ENCODE measurements around the gene CFAP65.

Gene CFAP65, protein sequence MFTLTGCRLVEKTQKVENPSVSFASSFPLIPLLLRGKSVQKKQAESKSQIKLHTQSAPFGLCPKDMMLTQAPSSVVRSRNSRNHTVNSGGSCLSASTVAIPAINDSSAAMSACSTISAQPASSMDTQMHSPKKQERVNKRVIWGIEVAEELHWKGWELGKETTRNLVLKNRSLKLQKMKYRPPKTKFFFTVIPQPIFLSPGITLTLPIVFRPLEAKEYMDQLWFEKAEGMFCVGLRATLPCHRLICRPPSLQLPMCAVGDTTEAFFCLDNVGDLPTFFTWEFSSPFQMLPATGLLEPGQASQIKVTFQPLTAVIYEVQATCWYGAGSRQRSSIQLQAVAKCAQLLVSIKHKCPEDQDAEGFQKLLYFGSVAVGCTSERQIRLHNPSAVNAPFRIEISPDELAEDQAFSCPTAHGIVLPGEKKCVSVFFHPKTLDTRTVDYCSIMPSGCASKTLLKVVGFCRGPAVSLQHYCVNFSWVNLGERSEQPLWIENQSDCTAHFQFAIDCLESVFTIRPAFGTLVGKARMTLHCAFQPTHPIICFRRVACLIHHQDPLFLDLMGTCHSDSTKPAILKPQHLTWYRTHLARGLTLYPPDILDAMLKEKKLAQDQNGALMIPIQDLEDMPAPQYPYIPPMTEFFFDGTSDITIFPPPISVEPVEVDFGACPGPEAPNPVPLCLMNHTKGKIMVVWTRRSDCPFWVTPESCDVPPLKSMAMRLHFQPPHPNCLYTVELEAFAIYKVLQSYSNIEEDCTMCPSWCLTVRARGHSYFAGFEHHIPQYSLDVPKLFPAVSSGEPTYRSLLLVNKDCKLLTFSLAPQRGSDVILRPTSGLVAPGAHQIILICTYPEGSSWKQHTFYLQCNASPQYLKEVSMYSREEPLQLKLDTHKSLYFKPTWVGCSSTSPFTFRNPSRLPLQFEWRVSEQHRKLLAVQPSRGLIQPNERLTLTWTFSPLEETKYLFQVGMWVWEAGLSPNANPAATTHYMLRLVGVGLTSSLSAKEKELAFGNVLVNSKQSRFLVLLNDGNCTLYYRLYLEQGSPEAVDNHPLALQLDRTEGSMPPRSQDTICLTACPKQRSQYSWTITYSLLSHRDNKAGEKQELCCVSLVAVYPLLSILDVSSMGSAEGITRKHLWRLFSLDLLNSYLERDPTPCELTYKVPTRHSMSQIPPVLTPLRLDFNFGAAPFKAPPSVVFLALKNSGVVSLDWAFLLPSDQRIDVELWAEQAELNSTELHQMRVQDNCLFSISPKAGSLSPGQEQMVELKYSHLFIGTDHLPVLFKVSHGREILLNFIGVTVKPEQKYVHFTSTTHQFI (N-terminal part only)

DNA sequence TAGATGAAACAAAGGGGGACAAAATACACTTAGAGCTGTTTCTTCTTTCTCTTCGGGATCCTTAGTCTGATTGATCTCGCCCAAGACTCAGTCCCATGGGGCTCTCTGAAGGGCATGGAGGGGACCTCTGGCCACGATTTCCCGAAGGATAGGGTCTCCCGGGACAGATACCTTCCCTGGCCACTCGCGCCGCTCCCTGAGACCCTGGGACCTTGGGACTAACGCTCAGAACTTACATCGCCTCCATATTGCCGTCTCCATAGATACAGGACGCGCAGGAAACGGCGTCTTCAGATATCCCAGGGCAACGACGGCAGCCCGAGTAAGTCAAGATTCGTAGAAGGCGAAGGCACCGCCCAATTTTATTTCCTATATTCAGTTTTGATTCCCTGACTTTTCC lies at the start of gene CFAP65:
CFAP65 (minus strand) TSS at position 265 of the 400 bp plus-strand sequence. CDS start 2,468 bp downstream, outside the sequence.
- TF ChIP-seq, protein P1, sequence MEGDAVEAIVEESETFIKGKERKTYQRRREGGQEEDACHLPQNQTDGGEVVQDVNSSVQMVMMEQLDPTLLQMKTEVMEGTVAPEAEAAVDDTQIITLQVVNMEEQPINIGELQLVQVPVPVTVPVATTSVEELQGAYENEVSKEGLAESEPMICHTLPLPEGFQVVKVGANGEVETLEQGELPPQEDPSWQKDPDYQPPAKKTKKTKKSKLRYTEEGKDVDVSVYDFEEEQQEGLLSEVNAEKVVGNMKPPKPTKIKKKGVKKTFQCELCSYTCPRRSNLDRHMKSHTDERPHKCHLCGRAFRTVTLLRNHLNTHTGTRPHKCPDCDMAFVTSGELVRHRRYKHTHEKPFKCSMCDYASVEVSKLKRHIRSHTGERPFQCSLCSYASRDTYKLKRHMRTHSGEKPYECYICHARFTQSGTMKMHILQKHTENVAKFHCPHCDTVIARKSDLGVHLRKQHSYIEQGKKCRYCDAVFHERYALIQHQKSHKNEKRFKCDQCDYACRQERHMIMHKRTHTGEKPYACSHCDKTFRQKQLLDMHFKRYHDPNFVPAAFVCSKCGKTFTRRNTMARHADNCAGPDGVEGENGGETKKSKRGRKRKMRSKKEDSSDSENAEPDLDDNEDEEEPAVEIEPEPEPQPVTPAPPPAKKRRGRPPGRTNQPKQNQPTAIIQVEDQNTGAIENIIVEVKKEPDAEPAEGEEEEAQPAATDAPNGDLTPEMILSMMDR (IDR thresholded peaks at IDR 0.05; ENCODE audit: low read depth, low read length, missing control alignments): no peak
- no peak for DNase-seq (ENCODE audit: low read depth)
- H3K4me3 ChIP-seq (ENCODE audit: low read depth, low read length): no peak within 1 kb of the TSS

DNA sequence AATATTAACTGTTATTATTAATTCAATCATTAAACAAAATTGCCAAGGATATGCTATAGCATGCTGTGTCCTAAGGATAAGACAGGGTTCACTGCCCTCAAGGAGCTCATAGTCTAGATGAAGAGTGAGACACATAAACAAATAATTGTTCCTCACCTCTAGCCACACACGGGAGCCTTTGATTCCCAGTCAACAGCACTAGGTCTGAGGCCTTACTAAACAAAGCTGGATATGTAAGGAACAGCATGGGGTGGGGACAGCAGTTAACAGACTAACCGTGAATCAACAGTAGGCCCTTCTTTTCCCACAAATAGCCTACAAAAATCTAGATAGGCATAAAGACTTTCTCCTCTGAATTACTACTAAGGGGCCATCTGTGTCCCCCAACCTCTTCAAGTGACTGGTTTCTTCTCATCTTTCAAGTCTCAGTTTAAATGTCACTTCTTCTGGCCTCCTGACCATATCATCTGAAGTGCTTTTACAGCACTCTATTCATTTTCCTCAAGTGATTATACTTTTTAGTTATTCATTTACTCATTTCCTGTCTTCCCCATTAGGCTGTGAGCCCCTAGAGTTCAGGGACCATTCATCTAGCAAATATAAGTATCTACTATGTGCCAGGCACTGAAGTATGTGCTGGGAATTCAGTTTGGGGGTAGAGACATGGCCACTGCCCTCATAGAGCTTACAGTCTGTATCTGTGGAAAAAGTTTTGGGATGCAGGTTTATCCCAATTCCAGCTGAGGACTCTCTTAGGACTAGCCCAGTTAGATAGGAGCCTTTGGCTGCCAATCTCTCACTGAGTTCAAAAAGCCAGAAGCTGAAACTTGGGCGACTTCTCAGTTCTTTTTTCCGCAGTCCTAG lies 49.4 kb upstream of the CFAP65 start:
- H3K4me3 ChIP-seq (ENCODE audit: low read depth, low read length): no peak overlapping the region
- TF ChIP-seq, protein P1 (IDR thresholded peaks at IDR 0.05; ENCODE audit: low read depth, low read length, missing control alignments): no peak
- no peak for DNase-seq (ENCODE audit: low read depth)

DNA sequence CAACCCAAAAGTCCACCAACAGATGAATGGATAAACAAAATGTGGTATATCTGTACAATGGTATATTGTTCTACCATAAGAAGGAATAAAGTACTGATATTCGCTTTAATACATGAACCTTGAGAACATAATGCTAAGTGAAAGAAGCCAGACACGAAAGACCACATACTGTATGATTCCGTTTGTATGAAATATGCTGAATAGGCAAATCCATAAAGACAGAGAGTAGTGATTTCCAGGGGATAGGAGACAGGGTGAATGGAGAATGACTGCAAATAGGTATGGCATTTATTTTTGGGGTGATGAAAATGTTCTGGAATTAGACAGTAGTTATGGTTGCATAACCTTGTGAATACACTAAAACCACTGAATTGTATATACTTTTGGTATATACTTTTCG lies 48.0 kb upstream of the CFAP65 start:
- no peak for DNase-seq (ENCODE audit: low read depth)
- TF ChIP-seq, protein P1 (IDR thresholded peaks at IDR 0.05; ENCODE audit: low read depth, low read length, missing control alignments): no peak
- H3K4me3 ChIP-seq (ENCODE audit: low read depth, low read length): no peak overlapping the region

DNA sequence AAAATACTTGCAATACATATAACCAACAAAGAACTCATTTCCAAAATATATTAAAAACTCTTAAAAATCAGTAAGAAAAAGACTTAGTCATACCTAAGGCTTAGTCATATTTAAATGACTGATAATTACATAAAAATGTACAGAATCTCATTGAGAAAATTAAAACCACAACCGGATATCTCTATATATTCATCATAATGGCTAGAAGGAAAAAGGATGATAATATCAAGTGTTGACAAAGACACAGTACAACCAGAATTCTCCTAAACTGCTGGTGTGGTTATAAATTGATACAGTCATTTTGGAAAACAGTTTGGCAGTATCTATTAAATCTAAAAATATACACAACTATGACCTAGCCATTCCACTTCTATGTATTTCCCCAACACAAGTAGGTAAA lies 46.5 kb upstream of the CFAP65 start:
- TF ChIP-seq, protein P1 (IDR thresholded peaks at IDR 0.05; ENCODE audit: low read depth, low read length, missing control alignments): no peak
- DNase-seq (ENCODE audit: low read depth): no peak
- H3K4me3 ChIP-seq (ENCODE audit: low read depth, low read length): no peak overlapping the region

DNA sequence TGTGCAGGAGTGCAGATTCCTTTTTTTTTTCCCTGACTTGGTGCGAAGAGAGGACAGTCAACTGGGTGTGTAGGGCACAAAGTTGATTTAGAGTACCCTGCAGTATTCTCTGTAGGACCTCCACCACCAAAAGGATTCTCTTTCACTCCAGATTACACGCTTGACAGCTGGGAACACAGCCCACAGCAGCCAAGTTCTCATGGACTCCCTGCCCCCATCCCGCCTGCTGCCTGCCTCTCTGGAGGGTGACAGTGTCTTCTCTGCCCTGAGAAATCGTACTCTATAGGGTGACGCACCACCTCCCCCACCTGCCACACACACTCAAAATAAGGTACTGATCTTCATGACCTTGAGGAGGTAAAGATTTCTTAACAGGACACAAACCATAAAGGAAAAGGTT lies 46.0 kb upstream of the CFAP65 start:
- no peak for DNase-seq (ENCODE audit: low read depth)
- TF ChIP-seq, protein P1 (IDR thresholded peaks at IDR 0.05; ENCODE audit: low read depth, low read length, missing control alignments): no peak
- H3K4me3 ChIP-seq (ENCODE audit: low read depth, low read length): no peak overlapping the region

DNA sequence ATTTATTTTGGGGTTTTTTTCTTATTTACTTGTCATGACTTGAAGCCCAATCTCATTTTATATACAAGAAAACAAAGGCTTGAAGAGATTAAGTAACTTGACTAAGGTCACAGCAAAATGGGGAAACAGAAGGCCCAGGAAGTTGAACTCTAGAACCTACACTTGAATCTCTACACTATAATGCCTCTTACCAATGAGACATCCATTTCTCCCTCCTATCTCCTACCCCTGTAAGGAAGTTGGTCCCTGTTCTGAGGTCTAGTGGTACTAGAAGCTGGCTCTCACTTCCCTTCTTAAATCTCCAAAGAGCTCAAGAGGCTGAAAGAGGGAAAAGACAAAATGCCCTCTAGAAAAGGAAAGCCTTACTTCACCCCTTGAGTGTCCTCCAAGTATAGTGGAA lies 44.9 kb upstream of the CFAP65 start:
- H3K4me3 ChIP-seq (ENCODE audit: low read depth, low read length): no peak overlapping the region
- no peak for DNase-seq (ENCODE audit: low read depth)
- TF ChIP-seq, protein P1 (IDR thresholded peaks at IDR 0.05; ENCODE audit: low read depth, low read length, missing control alignments): no peak
